Brain microvascular endothelial cell (primary cell): Measurements from ENCODE around the gene APBA2.

ENCODE experiments used
- DNase-seq: peaks from one replicate; pipeline ENCODE4 v3.0.0-alpha.2; 2020
- H3K27ac ChIP-seq: fragments of 250-450 bp; sonication (Bioruptor Pico); 2 replicates; pipeline ENCODE4 v1.5.1; 2020; ENCODE audit warnings: mild to moderate bottlenecking, moderate library complexity
- H3K27me3 ChIP-seq: fragments of 250-450 bp; sonication (Bioruptor Pico); replicated peaks from 2 replicates; pipeline ENCODE4 v1.5.1; 2020; ENCODE audit warnings: mild to moderate bottlenecking
- H3K36me3 ChIP-seq: fragments of 250-450 bp; sonication (Bioruptor Pico); replicated peaks from 2 replicates; pipeline ENCODE4 v1.5.1; 2020; ENCODE audit warnings: mild to moderate bottlenecking
- H3K4me3 ChIP-seq: 2 replicates; pipeline ENCODE4 v1.5.1; 2011; ENCODE audit warnings: low read depth, mild to moderate bottlenecking, control low read depth, low read length, moderate library complexity
- in situ Hi-C: cut with HindIII; loops from 2 replicates; pipeline ENCODE4 v1.10.0; 2017; ENCODE audit warnings: low sequenced_read_pairs, low pct_ligation_motif_present
- TF ChIP-seq, protein P1 (sequence below): IDR thresholded peaks from 2 replicates; pipeline ENCODE4 v1.5.1; 2011; ENCODE audit warnings: low read depth, mild to moderate bottlenecking, moderate library complexity, low read length, control low read depth, inconsistent platforms; ENCODE audit errors: missing control alignments

The APBA2 gene

GRCh38 chr15:28873585-28874190 is 12.1 kb upstream of the APBA2 start:
- H3K27ac ChIP-seq: no peak overlapping the region
- H3K4me3 ChIP-seq: no peak overlapping the region
- no peaks in the 10 kb centered on the region for H3K36me3 ChIP-seq
- in situ Hi-C loops: no loop called here
- TF ChIP-seq, protein P1, sequence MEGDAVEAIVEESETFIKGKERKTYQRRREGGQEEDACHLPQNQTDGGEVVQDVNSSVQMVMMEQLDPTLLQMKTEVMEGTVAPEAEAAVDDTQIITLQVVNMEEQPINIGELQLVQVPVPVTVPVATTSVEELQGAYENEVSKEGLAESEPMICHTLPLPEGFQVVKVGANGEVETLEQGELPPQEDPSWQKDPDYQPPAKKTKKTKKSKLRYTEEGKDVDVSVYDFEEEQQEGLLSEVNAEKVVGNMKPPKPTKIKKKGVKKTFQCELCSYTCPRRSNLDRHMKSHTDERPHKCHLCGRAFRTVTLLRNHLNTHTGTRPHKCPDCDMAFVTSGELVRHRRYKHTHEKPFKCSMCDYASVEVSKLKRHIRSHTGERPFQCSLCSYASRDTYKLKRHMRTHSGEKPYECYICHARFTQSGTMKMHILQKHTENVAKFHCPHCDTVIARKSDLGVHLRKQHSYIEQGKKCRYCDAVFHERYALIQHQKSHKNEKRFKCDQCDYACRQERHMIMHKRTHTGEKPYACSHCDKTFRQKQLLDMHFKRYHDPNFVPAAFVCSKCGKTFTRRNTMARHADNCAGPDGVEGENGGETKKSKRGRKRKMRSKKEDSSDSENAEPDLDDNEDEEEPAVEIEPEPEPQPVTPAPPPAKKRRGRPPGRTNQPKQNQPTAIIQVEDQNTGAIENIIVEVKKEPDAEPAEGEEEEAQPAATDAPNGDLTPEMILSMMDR: peak; percentile 38
- DNase-seq: no peak
- no peaks in the 10 kb centered on the region for H3K27me3 ChIP-seq

DNA sequence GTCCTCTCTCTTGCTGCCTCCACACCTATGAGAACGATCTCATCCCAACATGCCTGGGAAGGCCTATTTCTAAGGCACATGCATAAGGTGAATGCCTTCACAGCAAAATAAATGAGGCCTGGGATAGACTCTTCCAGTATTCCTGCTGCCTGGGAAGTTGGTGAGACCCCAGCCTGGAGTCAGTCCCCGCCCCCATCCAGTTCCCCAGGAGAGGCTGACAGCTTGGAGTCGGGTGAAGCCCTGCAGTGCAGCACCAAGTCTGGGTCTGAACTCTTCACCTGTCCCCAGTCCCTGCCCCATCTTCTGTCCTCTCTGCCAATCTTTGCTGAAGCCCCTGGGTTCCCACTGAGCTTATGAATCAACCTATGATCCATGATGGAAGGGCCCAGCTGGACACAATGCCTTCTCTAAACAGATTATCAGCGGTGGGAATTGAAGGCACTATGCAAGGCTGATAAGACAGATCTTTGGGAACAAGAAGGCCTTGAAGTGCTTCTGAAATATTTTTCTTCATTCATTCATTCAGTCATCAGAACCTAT is 10.2 kb upstream of the APBA2 start:
- no peaks in the 10 kb centered on the region for H3K27me3 ChIP-seq
- H3K36me3 ChIP-seq: no peaks in the 10 kb centered on the region
- H3K27ac ChIP-seq: no peak overlapping the region
- no peak overlapping the region for H3K4me3 ChIP-seq
- in situ Hi-C loops: no loop called here
- DNase-seq: no peak
- TF ChIP-seq, protein P1: no peak

GRCh38 chr15:28876131-28876844 is 9.5 kb upstream of the APBA2 start:
- no peaks in the 10 kb centered on the region for H3K27me3 ChIP-seq
- in situ Hi-C loops: no loop called here
- TF ChIP-seq, protein P1: no peak
- H3K27ac ChIP-seq: no peak overlapping the region
- H3K36me3 ChIP-seq: no peaks in the 10 kb centered on the region
- H3K4me3 ChIP-seq: no peak overlapping the region
- no peak for DNase-seq

- in situ Hi-C loops: no loop called here
- H3K36me3 ChIP-seq: no peaks in the 10 kb centered on the region
- no peak overlapping the region for H3K4me3 ChIP-seq
- DNase-seq: no peak
- H3K27ac ChIP-seq: no peak overlapping the region
- H3K27me3 ChIP-seq: no peaks in the 10 kb centered on the region
- TF ChIP-seq, protein P1: no peak
Measured at GRCh38 chr15:28876845-28877185, 9.0 kb upstream of the APBA2 start.

DNA sequence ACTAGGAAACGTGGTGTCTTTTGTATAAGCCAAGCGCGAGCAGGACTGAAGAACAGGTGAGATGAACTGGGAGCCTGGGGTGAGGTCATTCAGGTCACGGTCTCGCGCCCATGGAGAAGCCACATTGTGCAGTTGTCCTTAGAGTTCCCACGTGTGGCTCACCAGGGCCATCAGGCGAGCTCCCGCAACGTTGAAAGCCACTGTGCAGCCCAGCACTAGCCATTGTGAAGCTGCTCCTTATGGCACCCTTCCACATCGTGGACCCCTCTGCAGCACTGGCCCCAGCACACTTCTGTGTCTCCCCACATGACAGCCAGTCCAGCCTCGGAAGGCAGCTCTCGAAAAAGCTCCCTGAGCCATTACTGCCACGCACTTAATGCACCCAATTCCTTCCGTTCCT is 7.6 kb upstream of the APBA2 start:
- TF ChIP-seq, protein P1: no peak
- Histone ChIP-seq H3K27ac (no peak overlapping the region), H3K27me3 (no peaks in the 10 kb centered on the region), H3K36me3 (no peaks in the 10 kb centered on the region), H3K4me3 (no peak overlapping the region)
- no peak for DNase-seq
- in situ Hi-C loops: no loop called here
